Skeletal muscle tissue (tissue), 4 donors: ENCODE results near the gene NCOA1. TPM values are rescaled to one million over a fixed set of nuclear protein-coding genes. Genes with fewer than 3 reads are reported as not detected.
A peak's percentile ranks its signal among the peaks of the same experiment; 100 is the strongest.

Source experiments
- H3K27ac ChIP-seq: one replicate; pipeline ENCODE4 v1.7.0; 2013; ENCODE audit warnings: mild to moderate bottlenecking, low read depth, low read length, inconsistent platforms
- H3K27me3 ChIP-seq, 3 donors: one replicate each; pipeline ENCODE4 v1.7.0; 2013; ENCODE audit warnings: low read length in 3 of 3; ENCODE audit not compliant: control insufficient read depth in 3 of 3, insufficient read depth in 3 of 3
- H3K36me3 ChIP-seq, 3 donors: one replicate each; pipeline ENCODE4 v1.7.0; 2013; ENCODE audit warnings: low read length in 3 of 3; ENCODE audit not compliant: control insufficient read depth in 3 of 3, insufficient read depth in 3 of 3
- H3K4me1 ChIP-seq, 3 donors: one replicate each; pipeline ENCODE4 v1.7.0; 2013; ENCODE audit warnings: low read length in 3 of 3, mild to moderate bottlenecking in 3 of 3; ENCODE audit not compliant: control insufficient read depth in 3 of 3, insufficient read depth in 3 of 3
- H3K4me3 ChIP-seq, 3 donors: one replicate each; pipeline ENCODE4 v1.7.0; 2013; ENCODE audit warnings: low read length in 3 of 3
- H3K9ac ChIP-seq, 3 donors: one replicate each; pipeline ENCODE4 v1.7.0; 2013; ENCODE audit warnings: low read length in 3 of 3, mild to moderate bottlenecking in 3 of 3, moderate library complexity in 2 of 3, low read depth in 1 of 3
- H3K9me3 ChIP-seq, 3 donors: one replicate each; pipeline ENCODE4 v1.7.0; 2013; ENCODE audit warnings: low read length in 3 of 3; ENCODE audit not compliant: control insufficient read depth in 3 of 3
- total RNA-seq: library from RNA; depleted of rRNA; stranded (reverse); fragments of >200 nt; gene quantifications from one replicate; pipeline ENCODE4 v1.2.3, GENCODE V29; 2014
- donor health status: Osteomylitis.

NCOA1 gene
- total RNA-seq, 1 donor from 2014 or later = 150 TPM

DNA sequence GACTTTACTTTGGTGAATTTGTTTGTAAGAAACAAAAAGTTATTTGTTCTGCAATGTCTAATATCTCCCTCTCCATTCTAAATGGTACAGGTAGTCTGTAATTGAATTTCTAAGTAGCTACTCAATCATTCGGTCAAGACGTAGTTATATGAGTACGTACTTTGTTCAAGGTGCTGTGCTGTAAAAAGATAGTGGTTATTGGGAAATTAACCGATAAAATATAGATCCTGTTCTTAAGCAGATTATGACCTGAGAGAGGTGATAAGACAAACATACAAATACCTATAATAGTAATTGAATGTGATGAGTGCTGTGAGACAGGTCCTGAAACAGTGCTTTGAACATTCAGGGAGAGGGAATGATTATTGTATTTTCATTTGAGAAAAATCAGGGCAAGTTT, 7.1 kb downstream of the NCOA1 start:
- Histone ChIP-seq H3K4me3 (no peak overlapping the region), H3K36me3 (no peaks in the 10 kb centered on the region), H3K9me3 (no peaks in the 10 kb centered on the region), H3K4me1 (peaks cover 21 to 34% (median 26%) of the 10 kb centered on the region in 3 donors), H3K27ac (no peak overlapping the region), H3K27me3 (no peaks in the 10 kb centered on the region), H3K9ac (no peak overlapping the region)

DNA sequence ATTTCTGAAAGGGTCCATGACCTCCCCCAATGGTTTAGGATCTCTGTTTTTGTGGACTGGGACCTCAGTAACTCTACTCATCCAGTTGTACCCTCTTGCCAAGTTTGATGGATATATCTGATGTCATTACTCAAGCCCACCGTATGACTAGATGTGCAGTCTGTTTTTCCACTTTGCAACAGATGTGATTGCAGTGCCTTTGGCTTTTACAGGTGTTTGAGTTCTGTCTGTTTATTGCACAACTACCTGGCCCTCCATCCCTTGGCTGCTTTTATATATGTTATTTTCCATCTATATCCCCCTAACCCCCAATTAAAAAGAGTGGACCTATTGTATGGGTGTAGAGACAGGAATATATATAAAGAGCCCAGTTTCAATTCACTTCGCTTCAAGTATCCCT, 10.8 kb downstream of the NCOA1 start:
- Histone ChIP-seq H3K9ac (no peak overlapping the region), H3K27ac (no peak overlapping the region), H3K4me3 (no peak overlapping the region), H3K36me3 (no peaks in the 10 kb centered on the region), H3K27me3 (no peaks in the 10 kb centered on the region), H3K9me3 (no peaks in the 10 kb centered on the region), H3K4me1 (peaks cover 19 to 28% (median 19%) of the 10 kb centered on the region in 3 donors)

DNA sequence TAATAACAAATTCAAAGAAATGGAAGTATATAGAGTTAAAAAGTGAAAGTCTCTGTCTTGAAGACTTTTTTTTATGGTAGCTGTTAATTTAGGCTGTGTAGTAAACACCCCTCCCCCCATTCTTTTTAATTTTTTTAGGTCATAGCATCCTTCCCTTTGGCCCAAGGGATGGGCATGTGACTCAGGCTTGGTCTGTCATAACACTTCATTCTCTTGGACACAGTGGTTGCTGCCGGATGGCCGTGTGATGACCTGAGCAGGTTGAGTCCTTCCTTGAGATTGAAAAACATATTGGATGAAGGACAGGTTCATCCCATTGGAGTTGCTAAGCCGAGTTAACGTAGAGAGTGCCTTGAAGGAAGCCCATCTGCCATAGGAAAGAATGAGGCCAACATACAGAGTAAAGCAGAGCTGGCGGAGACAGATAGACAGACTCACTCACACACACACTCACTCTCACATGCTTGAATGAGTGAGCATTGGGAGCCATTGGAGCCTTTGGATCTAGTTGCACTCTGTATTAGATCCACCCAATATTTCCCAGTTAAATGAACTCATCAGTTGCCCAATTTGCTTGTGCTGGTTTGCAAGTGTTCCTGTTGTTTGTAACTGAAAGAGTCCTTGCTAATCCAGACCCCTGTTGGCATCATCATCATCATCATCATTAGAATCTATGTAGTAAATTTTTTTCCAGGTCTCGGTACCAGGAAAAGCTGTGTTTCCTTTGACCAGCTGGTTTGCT, 14.7 kb downstream of the NCOA1 start:
- Histone ChIP-seq H3K36me3 (no peaks in the 10 kb centered on the region), H3K27ac (no peak overlapping the region), H3K4me3 (no peak overlapping the region), H3K27me3 (no peaks in the 10 kb centered on the region), H3K9ac (no peak overlapping the region), H3K4me1 (peaks cover 22 to 32% (median 30%) of the 10 kb centered on the region in 3 donors), H3K9me3 (no peaks in the 10 kb centered on the region)

DNA sequence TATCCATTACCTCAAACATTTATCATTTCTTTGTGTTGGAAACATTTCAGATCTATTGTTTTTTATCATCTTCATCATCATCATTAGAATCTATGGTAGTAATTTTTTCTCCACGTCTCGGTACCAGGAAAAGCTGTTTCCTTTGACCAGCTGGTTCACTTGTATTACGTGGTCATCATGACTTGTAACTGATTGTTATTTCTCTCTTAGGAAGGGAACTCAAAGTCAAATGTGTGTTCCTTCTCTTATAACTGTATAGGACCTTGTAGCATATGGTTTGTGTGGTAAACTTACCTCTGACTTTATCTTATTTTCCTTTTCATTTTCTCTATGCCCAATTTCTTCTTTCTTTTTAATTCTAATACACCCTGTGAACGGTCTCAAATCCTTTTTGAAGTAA, 16.5 kb downstream of the NCOA1 start:
- Histone ChIP-seq H3K27me3 (no peaks in the 10 kb centered on the region), H3K4me3 (no peak overlapping the region), H3K27ac (no peak overlapping the region), H3K36me3 (no peaks in the 10 kb centered on the region), H3K4me1 (peaks cover 18 to 30% (median 28%) of the 10 kb centered on the region in 3 donors), H3K9me3 (no peaks in the 10 kb centered on the region), H3K9ac (peak overlapping the region in 1 of 3 donors; percentile 15)

DNA sequence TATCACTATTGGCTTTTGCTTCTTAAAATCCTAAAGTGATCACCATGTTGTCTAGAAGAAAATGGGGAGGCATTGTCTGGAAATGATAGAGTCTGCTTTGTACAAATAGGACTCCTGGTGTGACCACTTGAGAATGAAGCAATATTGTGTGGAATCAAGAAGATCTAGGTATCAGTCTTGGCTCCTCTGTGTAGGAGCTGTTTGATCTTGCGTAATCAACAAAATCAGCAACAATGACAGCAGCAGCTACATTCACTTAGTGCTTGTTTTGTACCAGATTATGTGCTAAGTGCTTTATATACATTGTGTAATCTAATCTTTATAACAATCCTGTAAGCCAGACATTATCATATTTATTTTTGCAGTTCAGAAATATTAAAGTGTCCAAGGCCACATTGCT, 17.8 kb downstream of the NCOA1 start:
- H3K9ac ChIP-seq = no peak overlapping the region
- H3K27me3 ChIP-seq = no peaks in the 10 kb centered on the region
- H3K9me3 ChIP-seq = no peaks in the 10 kb centered on the region
- peaks cover 18 to 40% (median 30%) of the 10 kb centered on the region in 3 donors for H3K4me1 ChIP-seq
- no peak overlapping the region for H3K27ac ChIP-seq
- no peak overlapping the region for H3K4me3 ChIP-seq
- H3K36me3 ChIP-seq = no peaks in the 10 kb centered on the region

DNA sequence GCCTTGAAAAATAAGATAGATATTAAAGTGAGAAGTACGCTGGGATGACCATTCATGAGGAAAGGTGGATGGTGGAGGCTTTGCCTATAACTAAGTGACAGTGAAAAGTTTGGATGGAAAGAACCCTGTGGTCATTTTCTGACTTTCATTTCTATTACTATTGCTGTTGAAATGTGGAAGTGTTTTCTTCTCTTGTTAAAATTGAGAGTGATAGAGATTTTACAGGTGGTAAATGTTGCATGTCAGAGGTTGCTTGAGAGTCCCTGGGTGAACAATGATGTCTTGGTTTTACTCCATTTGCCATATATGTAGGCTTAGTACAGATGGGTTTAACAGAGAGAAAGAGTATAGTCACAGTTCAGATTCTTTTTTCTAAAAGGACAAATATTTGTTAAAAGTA, 18.4 kb downstream of the NCOA1 start:
- no peaks in the 10 kb centered on the region for H3K27me3 ChIP-seq
- no peak overlapping the region for H3K4me3 ChIP-seq
- H3K9me3 ChIP-seq = no peaks in the 10 kb centered on the region
- H3K27ac ChIP-seq = no peak overlapping the region
- H3K4me1 ChIP-seq = peaks cover 18 to 40% (median 30%) of the 10 kb centered on the region in 3 donors
- H3K9ac ChIP-seq = no peak overlapping the region
- H3K36me3 ChIP-seq = no peaks in the 10 kb centered on the region

DNA sequence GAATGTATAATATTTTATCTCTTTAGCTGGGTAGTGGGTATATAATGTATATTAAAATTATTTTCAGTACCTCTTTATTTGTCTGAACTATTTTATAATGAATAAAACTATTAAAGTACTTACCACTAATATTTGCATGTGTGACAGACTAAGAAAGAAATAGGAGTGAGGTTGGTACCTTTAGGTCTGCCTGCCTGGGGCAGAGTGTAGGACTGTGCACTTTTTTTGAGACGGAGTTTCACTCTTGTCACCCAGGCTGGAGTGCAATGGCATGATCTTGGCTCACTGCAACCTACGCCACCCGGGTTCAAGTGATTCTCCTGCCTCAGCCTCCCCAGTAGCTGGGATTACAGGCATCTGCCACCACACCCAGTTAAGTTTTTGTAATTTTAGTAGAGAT, 18.8 kb downstream of the NCOA1 start:
- no peak overlapping the region for H3K27ac ChIP-seq
- no peaks in the 10 kb centered on the region for H3K9me3 ChIP-seq
- H3K4me3 ChIP-seq = no peak overlapping the region
- H3K36me3 ChIP-seq = no peaks in the 10 kb centered on the region
- H3K4me1 ChIP-seq = peaks cover 18 to 40% (median 30%) of the 10 kb centered on the region in 3 donors
- no peaks in the 10 kb centered on the region for H3K27me3 ChIP-seq
- H3K9ac ChIP-seq = no peak overlapping the region

DNA sequence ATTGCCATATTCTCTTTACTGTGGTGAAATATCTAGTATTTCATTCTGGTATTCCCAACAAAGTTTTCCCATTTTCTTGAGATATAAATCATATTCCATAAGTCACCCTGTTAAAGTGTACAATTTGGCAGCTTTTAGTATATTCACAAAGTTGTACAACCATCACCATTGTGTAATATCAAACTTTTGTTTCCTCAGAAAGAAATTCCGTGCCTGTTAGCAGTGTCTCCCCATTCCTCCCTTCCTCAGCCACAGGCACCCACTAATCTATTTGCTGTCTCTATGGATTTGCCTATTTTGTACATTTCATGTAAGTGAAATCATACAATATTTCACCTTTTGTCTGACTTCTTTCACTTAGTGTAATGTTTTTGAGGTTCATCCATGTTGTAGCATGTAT, 19.7 kb downstream of the NCOA1 start:
- Histone ChIP-seq H3K9me3 (no peaks in the 10 kb centered on the region), H3K4me1 (peaks cover 16 to 38% (median 28%) of the 10 kb centered on the region in 3 donors), H3K4me3 (no peak overlapping the region), H3K27ac (no peak overlapping the region), H3K9ac (no peak overlapping the region), H3K27me3 (no peaks in the 10 kb centered on the region), H3K36me3 (no peaks in the 10 kb centered on the region)

DNA sequence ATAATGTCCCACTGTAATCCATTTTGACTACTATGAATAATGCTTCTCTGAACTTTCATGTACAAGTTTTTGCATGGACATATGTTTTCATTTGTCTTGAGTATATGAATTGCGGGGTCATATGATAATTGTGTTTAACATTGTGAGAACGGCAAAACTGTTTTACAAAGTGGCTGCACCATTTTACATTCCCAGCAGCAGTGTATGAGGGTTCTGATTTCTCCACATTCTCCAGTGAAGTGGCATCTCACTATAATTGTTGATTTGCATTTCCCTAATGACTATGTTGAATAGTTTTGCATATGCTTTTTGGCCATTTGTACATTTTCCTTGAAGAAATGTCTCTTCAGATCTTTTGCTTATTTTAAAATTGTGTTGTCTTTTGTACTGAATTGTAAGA, 20.1 kb downstream of the NCOA1 start:
- Histone ChIP-seq H3K4me3 (no peak overlapping the region), H3K27me3 (no peaks in the 10 kb centered on the region), H3K36me3 (no peaks in the 10 kb centered on the region), H3K4me1 (peaks cover 15 to 33% (median 25%) of the 10 kb centered on the region in 3 donors), H3K27ac (no peak overlapping the region), H3K9ac (no peak overlapping the region), H3K9me3 (no peaks in the 10 kb centered on the region)

DNA sequence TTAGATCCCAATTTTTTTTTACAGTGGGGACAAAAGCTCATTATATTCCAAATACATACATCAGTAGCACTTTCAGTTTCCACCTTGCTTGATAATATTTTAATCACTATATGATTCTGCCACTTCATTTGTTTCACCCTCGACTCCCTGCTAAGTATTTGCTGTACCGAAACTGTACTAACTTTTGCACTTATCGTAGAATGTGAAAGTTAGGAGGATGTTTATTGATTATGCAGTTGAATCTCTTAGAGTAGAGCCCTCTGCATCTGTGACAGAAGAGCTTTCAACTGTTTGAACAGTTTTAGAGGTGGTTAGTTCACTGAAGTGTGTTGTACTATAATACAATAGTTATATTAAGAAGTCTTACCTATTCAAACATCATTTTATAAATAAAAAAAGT, 20.8 kb downstream of the NCOA1 start:
- Histone ChIP-seq H3K27me3 (no peaks in the 10 kb centered on the region), H3K4me3 (no peak overlapping the region), H3K9ac (no peak overlapping the region), H3K27ac (no peak overlapping the region), H3K9me3 (no peaks in the 10 kb centered on the region), H3K36me3 (no peaks in the 10 kb centered on the region), H3K4me1 (peaks cover 15 to 27% (median 24%) of the 10 kb centered on the region in 3 donors)
